SK-N-MC (cell line): ENCODE measurements around the gene SLC6A13.

Source experiments
- DNase-seq: peaks from one replicate; pipeline ENCODE4 v3.0.0-alpha.2; 2011; ENCODE audit warnings: low read depth, low spot score
- H3K27ac ChIP-seq: fragments of 200-600 bp; sonication (generic); 2 replicates; pipeline ENCODE4 v1.5.1; 2016; ENCODE audit warnings: mixed run types
- H3K36me3 ChIP-seq: fragments of 200-600 bp; sonication (generic); 2 replicates; pipeline ENCODE4 v1.6.1; 2017; ENCODE audit warnings: antibody characterized with exemption, low read length, mixed read lengths; ENCODE audit not compliant: insufficient read depth
- H3K4me3 ChIP-seq: fragments of 200-600 bp; sonication (generic); 2 replicates; pipeline ENCODE4 v1.5.1; 2016
- H3K9ac ChIP-seq: fragments of 200-600 bp; sonication (generic); 2 replicates; pipeline ENCODE4 v1.8.0; 2017; ENCODE audit warnings: mixed run types, mixed read lengths; ENCODE audit not compliant: insufficient read length
- H3K9me3 ChIP-seq: fragments of 200-600 bp; sonication (generic); 2 replicates; pipeline ENCODE4 v1.6.1; 2017; ENCODE audit warnings: low read depth, mild to moderate bottlenecking, antibody characterized with exemption, low read length, moderate library complexity, mixed read lengths
- EZH2 ChIP-seq: fragments of 200-600 bp; sonication (generic); IDR thresholded peaks from one replicate; pipeline ENCODE4 v1.6.1; 2017; ENCODE audit warnings: antibody characterized with exemption
- FOXP2 ChIP-seq: optimal IDR thresholded peaks from 2 replicates; pipeline ENCODE3; 2011; ENCODE audit warnings: mild to moderate bottlenecking, moderate library complexity; ENCODE audit not compliant: insufficient read depth; ENCODE audit errors: extremely low read length, control extremely low read depth
- POLR2AphosphoS5 ChIP-seq: IDR thresholded peaks from 2 replicates; pipeline ENCODE4 v1.6.1; 2012; ENCODE audit warnings: mild to moderate bottlenecking, low read depth, low read length, borderline replicate concordance

SLC6A13 gene

DNA sequence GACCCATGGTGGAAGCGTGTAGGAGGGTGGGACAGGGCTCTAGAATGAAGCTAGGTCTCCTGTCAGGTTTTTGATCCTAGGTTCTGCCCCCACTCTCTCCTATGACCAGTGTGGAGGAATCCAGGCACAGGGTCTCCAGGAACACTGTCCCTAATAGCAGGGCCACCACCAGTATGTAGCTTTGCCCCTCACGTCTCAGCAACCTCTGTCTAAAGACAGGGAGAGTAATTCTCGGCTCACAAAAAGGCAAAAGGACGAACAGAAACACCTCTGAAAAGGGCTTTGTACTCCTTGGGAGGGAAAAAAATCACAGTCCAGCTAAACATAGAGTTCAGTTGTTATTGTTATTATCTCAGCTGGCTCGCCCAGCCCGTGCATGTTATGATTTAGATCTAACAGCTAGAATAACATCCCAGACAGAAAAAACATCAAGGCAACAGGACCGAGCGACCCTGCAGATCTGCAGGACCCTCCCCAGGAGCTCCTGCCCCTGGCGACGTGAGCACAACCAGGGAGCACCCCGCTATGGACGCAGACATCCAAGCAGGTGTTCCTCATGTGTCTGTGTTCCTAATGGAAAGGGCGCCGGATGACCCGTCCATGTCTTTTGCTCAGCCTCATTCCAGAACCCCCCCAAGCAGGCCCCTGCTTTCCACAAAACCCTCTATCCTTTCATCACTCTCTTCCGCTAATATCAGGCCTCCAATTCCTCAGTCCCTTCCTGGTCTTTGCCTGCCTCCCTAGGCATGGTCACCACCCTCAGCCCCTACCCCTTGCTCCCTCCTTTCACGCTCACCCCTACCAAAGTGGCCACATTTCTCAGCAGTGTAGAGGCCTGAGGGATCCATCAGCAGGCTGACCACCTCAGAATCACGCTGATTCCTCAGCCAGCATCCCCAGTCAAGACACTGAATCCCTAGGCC is 34.5 kb downstream of the SLC6A13 start:
- H3K36me3 ChIP-seq, result no peaks in the 10 kb centered on the region
- TF ChIP-seq EZH2, result no peak
- TF ChIP-seq FOXP2, result no peak
- no peak for TF ChIP-seq POLR2AphosphoS5

DNA sequence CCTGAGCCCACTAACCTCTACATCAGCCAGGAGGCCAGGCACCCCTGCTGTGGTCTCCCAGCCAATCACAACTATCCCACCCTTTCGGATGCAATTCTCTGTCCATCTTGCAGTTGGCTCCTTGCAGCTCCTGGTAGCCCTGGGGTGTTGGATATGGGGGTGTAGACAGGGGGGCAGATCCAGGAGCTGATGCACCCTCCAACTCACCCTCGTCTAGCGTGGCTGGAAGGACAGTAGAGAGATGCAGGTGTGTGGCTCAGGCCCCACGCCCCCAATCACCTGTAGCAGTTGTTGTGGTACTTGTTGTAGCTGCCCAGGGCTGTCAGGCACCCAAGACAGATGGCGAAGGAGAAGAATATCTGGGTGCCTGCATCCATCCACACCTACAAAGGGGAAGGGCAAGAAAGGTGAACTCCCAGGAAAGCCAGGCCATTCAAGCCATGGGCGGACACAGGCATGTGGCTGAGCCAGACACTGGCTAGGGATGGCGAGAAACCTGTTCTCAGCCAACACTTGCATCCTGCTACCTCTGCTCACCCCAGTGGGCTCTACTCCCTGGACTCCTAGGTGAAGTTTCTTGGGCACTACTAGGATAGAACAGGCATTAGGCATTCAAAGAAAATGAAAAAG is 35.2 kb downstream of the SLC6A13 start:
- H3K36me3 ChIP-seq, result no peaks in the 10 kb centered on the region
- DNase-seq, result no peak
- H3K4me3 ChIP-seq, result no peak overlapping the region
- no peaks in the 10 kb centered on the region for H3K9me3 ChIP-seq
- TF ChIP-seq EZH2 (no peak), FOXP2 (no peak), POLR2AphosphoS5 (no peak)
- no peak overlapping the region for H3K27ac ChIP-seq
- H3K9ac ChIP-seq, result no peak overlapping the region

More for the DNA sequence above, 34.5 kb downstream of the SLC6A13 start:
- no peaks in the 10 kb centered on the region for H3K9me3 ChIP-seq
- no peak overlapping the region for H3K27ac ChIP-seq
- no peak for DNase-seq
- no peak overlapping the region for H3K4me3 ChIP-seq
- no peak overlapping the region for H3K9ac ChIP-seq

DNA sequence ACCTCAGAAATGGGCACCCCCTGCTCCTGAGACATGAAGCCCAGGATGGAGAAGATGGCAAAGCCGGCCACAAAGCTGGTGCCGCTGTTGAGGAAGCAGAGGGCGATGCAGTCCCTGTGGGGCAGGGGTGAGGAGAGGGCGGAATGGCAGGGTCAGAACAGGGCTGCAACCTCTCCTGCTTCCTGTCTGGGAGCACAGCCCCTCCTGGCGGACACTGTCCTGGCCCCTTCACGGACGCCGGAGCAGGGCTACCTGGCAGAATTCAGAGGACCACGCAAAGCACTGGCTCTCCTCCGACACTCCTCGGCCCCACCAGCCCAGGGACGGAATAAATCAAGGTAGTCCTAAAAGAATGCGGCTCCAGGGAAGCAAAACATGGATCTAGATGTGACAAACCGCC is 36.2 kb downstream of the SLC6A13 start:
- no peaks in the 10 kb centered on the region for H3K9me3 ChIP-seq
- no peak overlapping the region for H3K9ac ChIP-seq
- no peak for TF ChIP-seq POLR2AphosphoS5
- no peak for TF ChIP-seq FOXP2
- TF ChIP-seq EZH2, result no peak
- no peaks in the 10 kb centered on the region for H3K36me3 ChIP-seq
- no peak for DNase-seq
- H3K27ac ChIP-seq, result no peak overlapping the region
- no peak overlapping the region for H3K4me3 ChIP-seq

DNA sequence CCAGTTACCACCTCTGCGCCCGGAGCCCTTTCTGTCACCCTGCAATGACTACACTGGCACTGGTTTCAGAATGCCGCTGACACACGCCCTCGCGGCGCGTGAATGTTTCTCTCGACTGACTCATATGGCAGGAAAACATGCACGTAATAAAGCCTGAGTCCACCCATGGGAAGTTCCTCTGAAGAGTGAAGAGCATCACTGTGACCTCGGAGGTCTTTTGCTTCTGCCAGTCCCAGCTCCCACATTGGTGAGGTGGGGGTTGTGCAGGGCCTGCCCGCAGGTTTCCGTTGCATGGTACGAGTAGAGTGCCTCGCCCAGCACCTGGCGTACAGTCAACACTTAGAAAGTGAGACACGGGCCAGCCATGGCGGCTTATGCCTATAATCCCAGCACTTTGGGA is 37.6 kb downstream of the SLC6A13 start:
- Histone ChIP-seq H3K9ac (no peak overlapping the region), H3K27ac (no peak overlapping the region), H3K4me3 (no peak overlapping the region), H3K9me3 (no peaks in the 10 kb centered on the region), H3K36me3 (no peaks in the 10 kb centered on the region)
- TF ChIP-seq POLR2AphosphoS5 (no peak), EZH2 (no peak), FOXP2 (no peak)
- DNase-seq, result no peak

DNA sequence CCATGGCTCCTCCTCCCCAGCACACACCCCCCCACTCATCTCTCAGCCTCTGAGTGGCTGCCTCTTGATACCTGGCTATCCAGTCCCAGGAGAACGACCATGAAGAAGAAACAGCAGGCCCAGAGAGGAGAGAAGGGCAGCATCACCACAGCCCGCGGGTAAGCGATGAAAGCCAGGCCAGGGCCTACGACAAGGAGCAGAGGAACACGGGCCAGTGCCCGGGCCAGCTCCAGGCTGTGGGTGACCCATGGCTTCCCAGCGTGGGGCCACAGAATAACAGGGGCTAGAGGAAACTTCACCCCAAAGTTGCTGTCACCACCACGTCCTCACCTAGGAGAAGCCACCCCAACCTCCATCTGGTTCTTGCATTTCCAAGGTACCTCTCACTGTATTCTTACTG is 38.3 kb downstream of the SLC6A13 start:
- no peak overlapping the region for H3K27ac ChIP-seq
- H3K36me3 ChIP-seq, result no peaks in the 10 kb centered on the region
- TF ChIP-seq EZH2 (no peak), POLR2AphosphoS5 (no peak)
- no peak for DNase-seq
- no peak overlapping the region for H3K9ac ChIP-seq
- no peak overlapping the region for H3K4me3 ChIP-seq
- no peaks in the 10 kb centered on the region for H3K9me3 ChIP-seq

DNA sequence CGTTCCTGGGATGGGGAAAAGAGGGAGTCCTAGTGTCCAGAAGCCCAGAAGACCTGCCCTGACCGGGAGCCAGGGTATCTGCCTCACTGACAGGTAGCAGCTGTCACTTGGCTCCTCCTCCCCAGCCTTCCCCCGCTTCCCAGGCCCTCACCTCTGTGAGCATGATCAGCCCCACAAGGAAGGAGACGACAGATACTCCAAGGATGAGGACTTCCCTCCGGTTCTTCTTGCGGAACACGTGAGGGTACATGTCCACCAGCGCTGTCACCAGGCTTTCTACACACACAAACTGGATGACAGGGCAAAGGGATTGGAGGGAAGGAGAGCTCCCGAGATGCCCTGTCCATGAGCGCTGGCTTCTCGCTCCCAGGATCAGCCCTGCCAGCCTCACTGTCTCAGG is 38.8 kb downstream of the SLC6A13 start:
- Histone ChIP-seq H3K27ac (no peak overlapping the region), H3K9ac (no peak overlapping the region), H3K36me3 (no peaks in the 10 kb centered on the region), H3K4me3 (no peak overlapping the region), H3K9me3 (no peaks in the 10 kb centered on the region)
- TF ChIP-seq FOXP2 (no peak), EZH2 (no peak), POLR2AphosphoS5 (no peak)
- DNase-seq, result no peak

DNA sequence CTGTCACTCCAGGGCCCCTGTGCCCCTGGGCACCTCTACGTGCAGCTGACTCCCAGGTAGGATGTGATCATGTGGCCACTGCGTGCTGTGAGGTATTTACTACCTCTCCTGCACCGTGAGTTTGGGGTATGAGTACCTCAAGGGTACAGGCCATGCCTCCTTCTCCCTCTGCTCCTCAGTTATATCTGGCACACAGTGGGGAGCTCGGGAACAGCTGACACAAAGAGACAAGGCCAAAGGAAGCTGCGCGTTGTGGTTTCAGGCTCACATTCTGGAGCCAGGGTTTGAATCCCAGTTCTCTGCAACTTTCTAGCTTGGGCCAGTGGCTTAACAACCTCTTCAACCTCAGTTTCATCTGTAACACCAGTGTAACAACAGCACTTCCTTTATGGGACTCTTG is 40.9 kb downstream of the SLC6A13 start:
- no peak for DNase-seq
- Histone ChIP-seq H3K9me3 (no peaks in the 10 kb centered on the region), H3K36me3 (no peaks in the 10 kb centered on the region), H3K27ac (no peak overlapping the region), H3K4me3 (no peak overlapping the region), H3K9ac (no peak overlapping the region)
- TF ChIP-seq FOXP2, result no peak
- no peak for TF ChIP-seq EZH2
- TF ChIP-seq POLR2AphosphoS5, result no peak

DNA sequence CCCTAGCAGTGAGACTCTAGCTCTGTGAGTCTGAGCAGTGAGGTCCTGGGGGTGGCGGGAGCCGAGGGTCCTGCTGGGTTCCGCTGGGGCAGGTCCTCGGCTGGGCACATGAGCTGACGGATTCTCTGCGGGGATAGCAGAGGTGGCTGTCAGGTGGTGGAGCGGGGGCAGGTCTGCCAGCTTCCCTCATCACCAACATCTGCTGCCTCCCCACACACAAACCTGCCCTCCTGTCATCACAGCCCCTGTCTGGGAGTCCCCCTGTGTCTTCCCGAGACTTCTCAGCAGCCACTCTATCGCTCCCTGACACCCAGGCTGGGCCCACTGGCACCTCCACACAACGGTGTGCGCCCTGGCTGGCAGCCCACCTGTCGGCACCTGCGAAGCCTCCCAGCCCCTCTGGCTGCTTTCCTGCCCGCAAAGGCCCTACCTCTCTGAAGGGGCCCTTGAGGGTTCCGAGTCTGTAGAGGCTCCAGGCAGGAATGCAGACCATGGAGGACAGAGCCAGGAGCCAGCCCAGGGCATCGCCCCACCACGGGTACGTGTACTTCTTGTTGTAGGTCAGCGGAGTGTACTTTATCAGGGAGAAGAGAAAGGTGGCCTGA is 41.6 kb downstream of the SLC6A13 start:
- DNase-seq, result no peak
- H3K9me3 ChIP-seq, result no peaks in the 10 kb centered on the region
- no peak overlapping the region for H3K4me3 ChIP-seq
- H3K9ac ChIP-seq, result no peak overlapping the region
- H3K27ac ChIP-seq, result no peak overlapping the region
- H3K36me3 ChIP-seq, result no peaks in the 10 kb centered on the region
- TF ChIP-seq EZH2, result no peak

DNA sequence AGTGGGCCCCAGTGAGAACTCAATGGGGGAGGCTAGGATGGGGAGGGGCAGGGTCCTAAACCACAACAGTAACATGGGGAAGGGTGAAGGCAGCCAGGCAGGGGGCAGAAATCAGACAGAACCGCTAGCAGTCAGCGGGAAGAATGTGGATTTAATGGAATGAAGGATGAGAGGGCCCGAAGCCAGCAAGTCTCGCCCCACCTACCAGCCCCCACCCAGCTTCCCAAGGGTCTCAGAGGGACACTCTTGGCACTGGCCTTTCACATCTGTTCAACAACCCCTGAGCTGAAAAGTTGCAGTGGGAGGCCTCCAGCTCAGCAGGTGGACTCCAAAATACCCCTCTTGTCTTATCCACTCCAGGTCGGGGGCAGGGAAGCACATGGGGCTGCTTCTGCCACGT is 42.1 kb downstream of the SLC6A13 start:
- TF ChIP-seq POLR2AphosphoS5 (no peak), EZH2 (no peak), FOXP2 (no peak)
- H3K4me3 ChIP-seq, result no peak overlapping the region
- no peaks in the 10 kb centered on the region for H3K9me3 ChIP-seq
- no peak overlapping the region for H3K27ac ChIP-seq
- no peak for DNase-seq
- no peaks in the 10 kb centered on the region for H3K36me3 ChIP-seq
- H3K9ac ChIP-seq, result no peak overlapping the region
